GM15510 (cell line): ENCODE results near the gene ANO9.

Source experiments
- POLR2A ChIP-seq: IDR thresholded peaks from 3 replicates; pipeline ENCODE4 v1.6.1; 2011; ENCODE audit warnings: borderline replicate concordance; ENCODE audit not compliant: insufficient read length; ENCODE audit errors: extremely low read depth

ANO9 gene

DNA sequence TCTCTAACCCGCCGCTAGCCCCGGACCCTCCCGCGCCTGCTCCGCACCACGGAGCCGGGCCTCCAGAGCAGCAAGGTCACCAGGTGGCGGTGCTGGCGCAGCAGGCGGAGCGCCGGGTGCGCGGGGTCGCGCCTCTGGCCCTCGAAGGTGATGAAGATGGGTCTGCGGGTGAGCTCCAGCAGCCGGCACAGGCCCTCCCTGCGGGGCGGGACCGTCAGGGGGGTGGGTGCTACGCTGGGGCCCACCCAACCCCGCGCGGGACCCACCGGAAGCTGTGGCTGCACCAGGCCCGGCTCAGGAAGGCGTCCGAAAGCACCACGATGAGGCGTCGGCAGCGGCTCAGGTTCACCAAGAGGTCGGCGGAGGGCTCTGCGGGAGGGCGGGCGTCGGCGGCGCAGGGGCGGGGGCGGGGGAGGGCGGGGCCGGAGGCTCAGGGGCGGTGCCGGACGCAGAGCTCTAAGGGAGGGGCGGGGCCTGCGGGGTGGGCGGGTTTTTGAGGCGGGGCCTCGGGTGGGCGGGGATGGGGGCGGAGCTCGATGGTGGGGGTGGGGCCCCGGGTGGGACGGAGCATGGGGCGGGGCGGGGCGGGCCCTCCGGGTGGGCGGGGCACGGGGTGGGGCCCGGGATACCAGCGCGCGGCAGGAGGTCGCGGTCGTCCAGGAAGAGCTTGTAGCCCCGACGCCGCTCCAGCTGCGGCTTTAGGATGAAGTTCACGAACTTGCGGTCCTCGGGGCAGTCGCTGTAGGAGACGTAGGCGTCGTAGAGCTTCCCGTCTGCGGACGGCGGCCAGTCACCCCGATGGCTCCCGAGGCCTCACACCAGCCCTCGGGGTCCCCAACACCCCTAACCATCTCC is 34.8 kb downstream of the ANO9 start:
- no peak for TF ChIP-seq POLR2A

DNA sequence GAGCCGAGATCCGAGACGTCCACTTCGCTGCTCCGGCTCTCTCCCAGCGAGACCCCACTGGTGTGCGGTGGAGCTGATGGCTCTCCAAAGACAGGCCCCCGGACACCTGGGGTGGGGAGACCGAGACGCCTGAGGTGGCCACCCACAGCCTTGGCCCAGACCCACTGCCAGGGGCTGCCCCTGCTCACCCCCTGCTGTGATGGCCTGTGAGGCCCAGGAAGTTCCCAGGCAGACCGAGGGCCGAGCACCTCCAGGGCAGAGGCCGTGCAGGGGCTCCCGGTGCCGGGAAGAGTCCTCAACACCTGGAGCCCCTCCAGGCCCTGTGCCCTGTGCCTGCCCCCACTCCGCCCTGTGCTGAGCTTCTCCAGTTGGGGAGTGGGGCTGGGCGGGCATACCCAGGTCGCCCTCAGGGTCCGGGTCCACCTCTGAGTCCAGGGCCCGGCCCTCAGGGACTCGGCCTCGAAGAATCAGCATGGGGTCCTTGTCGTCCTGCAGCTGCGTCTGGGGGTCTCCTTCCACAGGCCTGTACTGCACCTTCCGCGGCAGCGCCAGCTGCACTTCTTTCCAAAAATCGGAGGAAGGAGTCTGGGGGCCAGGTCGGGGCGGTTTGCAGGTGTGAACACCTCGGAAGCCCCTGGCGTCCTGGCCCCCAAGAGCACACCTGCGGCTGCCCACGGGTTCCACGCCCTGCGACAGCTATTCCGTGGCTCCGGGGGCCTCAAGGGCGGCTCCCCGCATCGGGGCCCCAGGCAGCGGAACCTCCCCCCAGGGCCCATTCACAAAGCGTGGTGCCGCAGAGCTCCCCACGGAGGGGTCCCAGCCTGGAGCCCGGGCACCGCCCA is 35.6 kb downstream of the ANO9 start:
- TF ChIP-seq POLR2A: no peak

DNA sequence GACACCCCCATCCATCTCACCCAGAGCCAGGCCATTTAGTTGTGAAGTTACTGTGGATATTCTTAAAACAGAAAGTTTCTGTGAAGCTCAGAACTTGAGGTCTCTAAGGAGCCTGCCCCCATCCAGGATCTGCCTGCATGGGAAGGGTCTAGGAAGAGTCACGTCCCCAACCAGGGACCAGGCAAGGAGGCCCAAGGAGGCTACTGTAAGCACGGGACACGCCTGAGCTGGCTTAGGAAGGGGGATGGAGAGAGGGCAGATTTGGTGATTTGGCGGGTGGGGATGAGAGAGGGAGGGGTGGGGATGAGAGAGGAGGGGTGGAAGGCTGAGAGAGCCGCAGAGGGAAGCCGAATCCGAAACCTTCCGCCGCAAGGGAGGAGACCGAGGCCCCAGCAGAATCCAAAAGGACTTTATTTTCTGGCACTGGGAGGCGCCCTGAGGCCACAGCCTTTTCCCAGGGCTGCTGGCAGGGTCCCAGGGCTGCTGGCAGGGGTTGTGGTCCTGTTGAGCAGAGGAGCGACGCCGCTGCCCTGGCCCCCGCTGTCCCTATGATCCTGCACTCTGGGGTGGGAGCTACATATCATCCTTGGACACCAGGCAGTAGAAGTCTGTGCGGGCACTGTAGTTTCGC is 36.4 kb downstream of the ANO9 start:
- no peak for TF ChIP-seq POLR2A

DNA sequence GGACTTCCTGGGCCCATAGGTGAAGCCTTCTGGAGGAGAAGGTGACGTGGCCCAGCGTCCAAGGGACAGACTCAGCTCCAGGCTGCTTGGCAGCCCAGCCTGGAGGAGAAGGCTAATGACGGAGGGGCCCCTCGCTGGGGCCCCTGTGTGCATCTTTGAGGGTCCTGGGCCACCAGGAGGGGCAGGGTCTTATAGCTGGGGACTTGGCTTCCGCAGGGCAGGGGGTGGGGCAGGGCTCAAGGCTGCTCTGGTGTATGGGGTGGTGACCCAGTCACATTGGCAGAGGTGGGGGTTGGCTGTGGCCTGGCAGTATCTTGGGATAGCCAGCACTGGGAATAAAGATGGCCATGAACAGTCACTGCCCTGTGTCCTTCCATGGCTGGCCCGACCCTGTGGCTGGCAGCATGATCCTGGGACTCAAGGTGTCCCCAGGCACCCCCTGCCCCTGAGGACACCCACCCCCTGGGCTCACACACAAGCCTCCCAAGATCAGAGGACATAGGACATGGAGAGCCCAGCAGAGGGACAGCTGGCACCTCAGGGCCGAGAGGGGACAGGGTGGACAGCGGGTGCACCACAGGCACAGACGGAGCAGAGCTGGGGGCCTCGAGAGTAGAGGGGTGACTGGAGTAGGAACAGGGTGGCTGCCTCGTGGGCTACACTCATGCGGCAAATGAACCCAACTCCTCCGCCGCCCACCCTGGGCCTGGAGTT is 37.1 kb downstream of the ANO9 start:
- TF ChIP-seq POLR2A: no peak

DNA sequence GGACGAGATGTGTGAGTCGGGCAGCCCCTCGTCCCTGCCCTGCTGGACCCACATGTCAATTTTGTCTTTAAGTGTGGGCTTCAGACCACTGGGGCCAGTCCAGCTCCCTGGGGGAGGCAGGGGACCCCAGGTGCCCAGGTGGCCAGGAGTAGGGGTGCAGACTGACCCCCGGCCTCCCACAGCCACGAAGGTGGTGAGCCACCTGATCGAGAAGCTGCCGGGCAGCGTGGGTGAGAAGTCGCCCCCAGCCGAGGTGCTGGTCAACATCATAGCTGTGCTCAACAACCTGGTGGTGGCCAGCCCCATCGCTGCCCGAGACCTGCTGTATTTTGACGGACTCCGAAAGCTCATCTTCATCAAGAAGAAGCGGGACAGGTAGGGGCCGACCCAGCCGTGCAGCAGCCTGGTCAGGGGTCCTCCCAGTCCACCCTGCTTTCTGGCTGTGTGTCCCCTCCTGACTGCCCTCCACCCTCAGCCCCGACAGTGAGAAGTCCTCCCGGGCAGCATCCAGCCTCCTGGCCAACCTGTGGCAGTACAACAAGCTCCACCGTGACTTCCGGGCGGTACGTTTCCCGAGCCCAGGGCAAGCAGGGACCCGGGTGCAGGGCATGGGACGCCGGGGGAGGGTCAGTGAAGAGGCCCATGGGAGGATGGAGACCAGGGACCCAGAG is 37.9 kb downstream of the ANO9 start:
- no peak for TF ChIP-seq POLR2A

DNA sequence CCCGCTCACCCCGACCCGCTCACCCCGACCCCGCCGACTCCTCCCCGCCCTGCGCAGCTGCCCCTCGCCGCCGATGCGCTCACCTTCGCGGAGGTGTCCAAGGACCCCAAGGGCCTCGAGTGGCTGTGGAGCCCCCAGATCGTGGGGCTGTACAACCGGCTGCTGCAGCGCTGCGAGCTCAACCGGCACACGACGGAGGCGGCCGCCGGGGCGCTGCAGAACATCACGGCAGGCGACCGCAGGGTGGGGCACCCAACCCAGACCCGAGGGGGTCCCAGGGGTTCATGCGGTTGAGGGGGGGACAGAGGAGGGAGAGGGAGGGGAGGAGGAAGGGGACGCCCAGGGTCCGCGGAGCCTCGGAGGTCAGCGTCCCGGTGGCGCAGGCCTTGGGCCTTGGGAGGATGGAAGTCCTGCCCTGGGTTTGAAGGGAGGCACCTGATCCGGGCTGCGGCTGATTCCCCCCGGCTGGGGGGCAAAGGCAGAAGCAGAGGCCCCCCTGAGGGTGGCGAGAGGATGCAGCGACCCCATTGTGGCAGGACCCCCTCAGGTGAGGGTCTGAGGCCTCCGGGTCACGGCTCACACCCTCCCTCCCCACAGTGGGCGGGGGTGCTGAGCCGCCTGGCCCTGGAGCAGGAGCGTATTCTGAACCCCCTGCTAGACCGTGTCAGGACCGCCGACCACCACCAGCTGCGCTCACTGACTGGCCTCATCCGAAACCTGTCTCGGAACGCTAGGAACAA is 38.6 kb downstream of the ANO9 start:
- TF ChIP-seq POLR2A: no peak

DNA sequence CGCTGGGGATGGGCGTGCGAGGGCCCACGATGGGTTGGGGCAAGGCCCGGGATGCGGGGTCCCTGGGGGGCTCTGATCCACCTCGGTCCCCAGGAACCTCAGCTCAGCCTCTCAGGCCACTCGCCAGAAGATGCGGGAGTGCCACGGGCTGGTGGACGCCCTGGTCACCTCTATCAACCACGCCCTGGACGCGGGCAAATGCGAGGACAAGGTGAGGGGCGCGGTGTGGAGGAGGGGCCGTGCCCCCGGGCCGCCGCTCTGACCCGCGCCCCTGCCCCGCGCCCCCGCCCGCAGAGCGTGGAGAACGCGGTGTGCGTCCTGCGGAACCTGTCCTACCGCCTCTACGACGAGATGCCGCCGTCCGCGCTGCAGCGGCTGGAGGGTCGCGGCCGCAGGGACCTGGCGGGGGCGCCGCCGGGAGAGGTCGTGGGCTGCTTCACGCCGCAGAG is 41.5 kb downstream of the ANO9 start:
- TF ChIP-seq POLR2A: no peak

DNA sequence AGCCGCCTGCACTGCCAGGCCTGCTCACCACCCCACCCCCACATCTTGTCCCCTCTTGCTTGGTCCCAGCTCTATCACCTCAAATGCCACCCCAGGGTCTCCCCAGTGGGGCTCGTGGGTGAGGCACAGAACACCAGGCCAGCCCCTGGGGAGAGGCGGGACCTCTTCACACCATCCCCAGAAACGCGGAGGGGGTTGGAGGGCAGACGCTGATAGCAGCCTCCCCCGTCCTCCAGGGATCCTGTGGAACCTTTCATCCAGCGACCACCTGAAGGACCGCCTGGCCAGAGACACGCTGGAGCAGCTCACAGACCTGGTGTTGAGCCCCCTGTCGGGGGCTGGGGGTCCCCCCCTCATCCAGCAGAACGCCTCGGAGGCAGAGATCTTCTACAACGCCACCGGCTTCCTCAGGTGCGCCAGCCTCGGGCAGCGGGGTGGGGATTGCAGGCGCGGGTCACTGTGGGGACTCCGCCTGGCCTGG is 42.0 kb downstream of the ANO9 start:
- no peak for TF ChIP-seq POLR2A

DNA sequence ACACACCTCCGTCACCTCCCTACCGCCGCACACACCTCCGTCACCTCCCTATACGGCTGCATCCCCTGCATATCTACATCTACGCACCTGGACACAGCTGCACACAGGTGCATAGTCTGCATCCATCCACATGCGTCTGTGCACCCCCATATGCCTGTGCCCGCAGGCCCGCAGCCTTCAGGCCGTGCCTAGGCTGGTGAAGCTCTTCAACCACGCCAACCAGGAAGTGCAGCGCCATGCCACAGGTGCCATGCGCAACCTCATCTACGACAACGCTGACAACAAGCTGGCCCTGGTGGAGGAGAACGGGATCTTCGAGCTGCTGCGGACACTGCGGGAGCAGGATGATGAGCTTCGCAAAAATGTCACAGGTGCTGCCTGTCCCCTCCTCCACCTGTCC is 43.0 kb downstream of the ANO9 start:
- no peak for TF ChIP-seq POLR2A

DNA sequence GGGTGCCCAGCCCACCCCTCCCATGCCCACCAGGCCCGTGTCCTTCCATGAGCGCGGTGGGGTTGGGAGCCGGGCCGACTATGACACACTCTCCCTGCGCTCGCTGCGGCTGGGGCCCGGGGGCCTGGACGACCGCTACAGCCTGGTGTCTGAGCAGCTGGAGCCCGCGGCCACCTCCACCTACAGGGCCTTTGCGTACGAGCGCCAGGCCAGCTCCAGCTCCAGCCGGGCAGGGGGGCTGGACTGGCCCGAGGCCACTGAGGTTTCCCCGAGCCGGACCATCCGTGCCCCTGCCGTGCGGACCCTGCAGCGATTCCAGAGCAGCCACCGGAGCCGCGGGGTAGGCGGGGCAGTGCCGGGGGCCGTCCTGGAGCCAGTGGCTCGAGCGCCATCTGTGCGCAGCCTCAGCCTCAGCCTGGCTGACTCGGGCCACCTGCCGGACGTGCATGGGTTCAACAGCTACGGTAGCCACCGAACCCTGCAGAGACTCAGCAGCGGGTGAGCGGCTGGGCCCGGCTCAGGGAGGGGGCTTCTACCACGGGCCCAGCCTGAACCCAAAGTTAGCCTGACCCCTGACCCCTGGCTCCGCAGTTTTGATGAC is 44.8 kb downstream of the ANO9 start:
- no peak for TF ChIP-seq POLR2A

DNA sequence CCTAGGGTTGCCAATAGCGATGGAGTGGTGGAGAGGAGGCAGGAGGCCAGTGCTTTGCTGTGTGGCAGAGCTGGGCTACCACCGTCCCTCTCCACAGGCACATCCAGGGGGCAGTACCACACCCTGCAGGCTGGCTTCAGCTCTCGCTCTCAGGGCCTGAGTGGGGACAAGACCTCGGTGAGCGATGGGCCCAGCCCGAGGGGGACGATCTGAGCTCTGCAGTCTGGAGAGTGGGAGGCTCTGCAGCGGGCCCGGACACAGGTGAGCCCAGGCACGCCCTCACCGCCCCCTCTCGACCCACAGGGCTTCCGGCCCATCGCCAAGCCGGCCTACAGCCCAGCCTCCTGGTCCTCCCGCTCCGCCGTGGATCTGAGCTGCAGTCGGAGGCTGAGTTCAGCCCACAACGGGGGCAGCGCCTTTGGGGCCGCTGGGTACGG is 45.3 kb downstream of the ANO9 start:
- TF ChIP-seq POLR2A: no peak

DNA sequence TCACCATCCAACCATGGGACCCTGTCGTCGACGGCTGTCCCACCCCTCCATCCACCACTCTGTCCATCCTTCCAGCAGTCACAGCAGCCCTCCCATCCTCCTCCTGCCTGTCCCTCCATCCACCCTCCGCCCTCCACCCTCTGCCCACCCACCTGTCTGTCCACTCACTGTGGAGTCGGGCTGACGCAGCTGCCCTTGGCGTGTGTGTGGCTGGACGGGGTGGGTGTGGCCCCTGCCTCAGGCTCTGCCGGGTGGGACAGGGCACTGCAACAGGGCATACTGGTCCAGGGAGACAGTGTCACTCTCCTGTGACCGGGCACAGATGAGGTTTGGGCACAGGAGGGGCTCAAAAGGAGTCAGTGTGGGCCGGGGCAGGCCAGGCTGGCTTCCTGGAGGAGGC is 45.9 kb downstream of the ANO9 start:
- no peak for TF ChIP-seq POLR2A
